GM12878 (cell line): ENCODE measurements around the gene COL28A1. TPM values are rescaled to one million over a fixed set of nuclear protein-coding genes. Genes with fewer than 3 reads are reported as not detected.

Source experiments
- ATAC-seq: fragments of 200-7000 bp; cut with Tn5 transposase; 3 replicates; pipeline ENCODE4 v1.9.1; 2020; ENCODE audit warnings: mild to moderate bottlenecking, moderate library complexity
- BruUV-seq: library from RNA; stranded (reverse); fragments of 400-500 nt; replicated peaks from 2 replicates; lab custom pipeline; 2021; lab: Mats Ljungman, UMichigan
- CTCF ChIA-PET: fragments of 300-600 bp; sonication (Branson Sonifier 250); formaldehyde crosslinking; extraction: SDS; loops from one replicate; lab custom pipeline; 2021; ENCODE audit warnings: inconsistent platforms; lab: Yijun Ruan, JAX
- POLR2A ChIA-PET: fragments of 350-600 bp; formaldehyde crosslinking; extraction: SDS; loops from one replicate; lab custom pipeline; 2021; ENCODE audit warnings: inconsistent platforms; lab: Charles Lee
- RAD21 ChIA-PET: fragments of 300-600 bp; sonication (Branson Sonifier 250); formaldehyde crosslinking; loops from one replicate; lab custom pipeline; 2023; ENCODE audit warnings: antibody characterized with exemption; ENCODE audit not compliant: unreplicated experiment; lab: Charles Lee
- SMC1A ChIA-PET: fragments of 300-600 bp; sonication (Branson Sonifier 250); formaldehyde crosslinking; loops from one replicate; lab custom pipeline; 2023; ENCODE audit not compliant: unreplicated experiment, uncharacterized antibody; lab: Charles Lee
- DNase-seq: peaks from one replicate; pipeline ENCODE4 v3.0.0-alpha.2; 2011; ENCODE audit warnings: low read depth, low spot score
- FAIRE-seq: peaks from 3 replicates; lab custom pipeline; 2011; peaks lifted over from hg19 to GRCh38; lab: Jason Lieb, UNC
- H2AFZ ChIP-seq: 2 replicates; pipeline ENCODE4 v1.6.0; 2011; ENCODE audit warnings: low read depth, low read length, control low read depth; ENCODE audit not compliant: control insufficient read depth
- H3K27ac ChIP-seq: 2 replicates; pipeline ENCODE4 v1.5.1; 2011; ENCODE audit warnings: control low read depth; ENCODE audit not compliant: control insufficient read depth, insufficient read depth
- H3K27me3 ChIP-seq, 2 experiments: replicated peaks in 1 of 2; 2 replicates each; pipeline versions ENCODE4 v1.6.0 to v1.6.1; 2011; ENCODE audit warnings: low read length in 1 of 2; ENCODE audit not compliant: control insufficient read depth in 2 of 2, insufficient read depth in 2 of 2
- H3K36me3 ChIP-seq, 2 experiments: 2 replicates each; pipeline ENCODE4 v1.5.1; 2011; ENCODE audit warnings: low read length in 1 of 2; ENCODE audit not compliant: control insufficient read depth in 2 of 2, insufficient read depth in 2 of 2
- H3K4me1 ChIP-seq: 2 replicates; pipeline ENCODE4 v1.6.1; 2011; ENCODE audit warnings: mild to moderate bottlenecking, low read length, moderate library complexity, mixed read lengths; ENCODE audit not compliant: control insufficient read depth, insufficient read depth
- H3K4me2 ChIP-seq: 2 replicates; pipeline ENCODE4 v1.6.0; 2011; ENCODE audit warnings: control low read depth; ENCODE audit not compliant: control insufficient read depth, insufficient read depth
- H3K4me3 ChIP-seq: fragments of 200-600 bp; sonication (generic); 2 replicates; pipeline ENCODE4 v1.5.1; 2016
- H3K79me2 ChIP-seq: 2 replicates; pipeline ENCODE4 v1.6.0; 2011; ENCODE audit warnings: low read length; ENCODE audit not compliant: control insufficient read depth, insufficient read depth
- H3K9ac ChIP-seq: 2 replicates; pipeline ENCODE4 v1.8.0; 2011; ENCODE audit warnings: low read length, control low read depth, mixed read lengths; ENCODE audit not compliant: control insufficient read depth, insufficient read depth
- H3K9me3 ChIP-seq: replicated peaks from 3 replicates; pipeline ENCODE4 v1.5.1; 2011; ENCODE audit warnings: mild to moderate bottlenecking, low read length; ENCODE audit not compliant: control insufficient read depth, insufficient read depth
- H4K20me1 ChIP-seq: 2 replicates; pipeline ENCODE4 v1.6.0; 2011; ENCODE audit not compliant: control insufficient read depth, insufficient read depth
- CREM ChIP-seq: IDR thresholded peaks from 2 replicates; pipeline ENCODE4 v1.6.1; 2014; ENCODE audit warnings: antibody characterized with exemption, low read depth
- GATAD2B ChIP-seq: fragments of 450-650 bp; conservative IDR thresholded peaks from 2 replicates; pipeline ENCODE4 v1.6.1; 2017; ENCODE audit warnings: low read depth, mild to moderate bottlenecking, moderate library complexity
- KDM1A ChIP-seq: fragments of 200-600 bp; sonication (generic); IDR thresholded peaks from 2 replicates; pipeline ENCODE4 v1.6.1; 2016; ENCODE audit warnings: borderline replicate concordance
- PAX5 ChIP-seq: IDR thresholded peaks from 2 replicates; pipeline ENCODE4 v1.6.1; 2011; ENCODE audit warnings: low read depth, low read length, borderline replicate concordance
- POLR2AphosphoS2 ChIP-seq: IDR thresholded peaks from 2 replicates; pipeline ENCODE4 v1.6.1; 2011; ENCODE audit warnings: low read depth, mild to moderate bottlenecking, low read length, improper control_type of control experiment, moderate library complexity
- RUNX3 ChIP-seq: IDR thresholded peaks from 2 replicates; pipeline ENCODE4 v1.6.1; 2012; ENCODE audit warnings: low read length, inconsistent platforms
- SREBF2 ChIP-seq: IDR thresholded peaks from 2 replicates; pipeline ENCODE4 v1.6.1; 2012; ENCODE audit warnings: mild to moderate bottlenecking, low read length
- TCF7 ChIP-seq: IDR thresholded peaks from 2 replicates; pipeline ENCODE4 v1.6.1; 2014; ENCODE audit warnings: antibody characterized with exemption, borderline replicate concordance
- USF1 ChIP-seq: IDR thresholded peaks from 2 replicates; pipeline ENCODE4 v1.6.1; 2011; ENCODE audit warnings: borderline replicate concordance, low read depth, mild to moderate bottlenecking, moderate library complexity, mixed read lengths, low read length; ENCODE audit not compliant: insufficient read depth; ENCODE audit errors: extremely low read length
- WGBS: methylation state at CpG from one replicate; pipeline ENCODE4 v1.1.6; 2016; ENCODE audit warnings: low lambda C conversion rate; ENCODE audit not compliant: insufficient replicate concordance, insufficient coverage; ENCODE audit errors: missing lambda C conversion rate; 5-methylcytosine and 5-hydroxymethylcytosine counted together
- in situ Hi-C: fragments of 300-500 bp; cut with MboI; formaldehyde crosslinking; loops from 9 replicates; pipeline ENCODE4 v1.14.3; 2018; ENCODE audit warnings: mixed read lengths
- intact Hi-C: fragments of 100-400 bp; cut with micrococcal nuclease; formaldehyde crosslinking; loops from one replicate; pipeline ENCODE4 v1.14.2; 2022; ENCODE audit not compliant: unreplicated experiment
- polyA plus RNA-seq, 11 experiments: library from polyadenylated mRNA; depleted of rRNA in 4 of 11; unstranded in 6 of 11; stranded (reverse) in 5 of 11; fragments of >200 nt; fragmentation: Nextera tagmentation in 4 of 11; fragmentation: Illumina TruSeq in 1 of 11; extraction: Ambion mirVana in 4 of 11; extraction: Trizol in 1 of 11; gene quantifications; 1 replicate in 1 of 11; 2 replicates in 10 of 11; pipeline versions ENCODE4 v1.2.1 to v1.2.3, GENCODE V29; 2011 to 2016; ENCODE audit warnings: inconsistent platforms in 2 of 11, missing spikeins in 2 of 11, low read depth in 1 of 11
- total RNA-seq, 4 experiments: library from RNA; depleted of rRNA in 3 of 4; stranded (reverse); fragments of >200 nt in 3 of 4; fragmentation: Illumina TruSeq in 1 of 4; extraction: Trizol in 1 of 4; gene quantifications; 2 replicates each; pipeline versions ENCODE4 v1.2.1 to v1.2.3, GENCODE V29; 2013 to 2021

Gene COL28A1
- total and polyA plus RNA-seq, 10 of the 15 experiments (the other 5 are each of a cell fraction or from before 2014, with no cell fraction given): 0.05 to 0.22 TPM; not detected in 8

DNA sequence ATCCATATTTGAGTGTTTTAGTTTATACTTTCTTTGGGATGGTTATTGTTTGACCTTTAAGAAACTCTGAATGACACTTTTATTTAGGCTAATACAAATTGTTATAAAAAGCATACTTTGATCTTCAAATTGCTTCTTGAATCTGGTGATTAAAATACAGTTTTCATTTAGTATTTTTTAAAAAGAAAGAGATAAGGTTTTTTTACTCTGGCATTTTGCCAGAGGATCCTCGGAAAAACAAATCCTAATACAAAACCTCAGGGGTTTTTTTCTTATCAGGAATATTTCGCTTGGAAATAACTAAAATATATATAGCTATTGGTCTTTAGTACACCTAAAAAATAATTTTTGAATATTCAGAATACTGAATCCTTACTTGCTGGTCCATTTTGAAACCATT is 48.1 kb upstream of the COL28A1 start (continued):
- no peak for TF ChIP-seq USF1
- TF ChIP-seq GATAD2B: no peak
- no peak for TF ChIP-seq RUNX3

DNA sequence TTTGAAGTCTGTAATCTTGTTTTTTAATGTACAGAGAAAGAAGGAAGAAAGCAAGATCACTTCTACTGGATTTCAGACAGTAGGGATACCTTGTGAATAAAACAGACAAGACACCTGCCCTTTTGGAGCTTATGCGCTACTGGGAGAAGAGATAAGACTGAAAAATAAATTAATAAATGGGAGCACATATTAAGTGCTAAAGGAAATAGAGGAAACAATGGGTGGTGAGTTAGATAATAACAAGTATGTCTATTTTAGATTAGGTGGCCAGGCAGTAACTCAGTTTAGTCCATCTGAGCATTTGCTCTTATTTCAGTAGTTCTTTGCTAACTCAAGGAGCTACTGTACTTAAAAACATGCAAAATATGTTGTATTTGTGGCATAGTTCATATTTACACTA is 46.9 kb upstream of the COL28A1 start:
- BruUV-seq: no TSS peak
- Histone ChIP-seq H3K36me3 (peaks cover 0 to 18% of the 10 kb centered on the region in 2 experiments; a peak in 2 of 4 replicates), H3K4me2 (no peak overlapping the region), H3K27me3 (no peaks in the 10 kb centered on the region), H3K79me2 (peaks cover 23% of the 10 kb centered on the region), H3K27ac (no peak overlapping the region), H3K4me3 (no peak overlapping the region), H3K9ac (no peak overlapping the region), H2AFZ (no peak overlapping the region), H3K9me3 (no peaks in the 10 kb centered on the region; the same call in 2 of the 3 replicates), H3K4me1 (peaks cover 3% of the 10 kb centered on the region), H4K20me1 (0 out of 2 replicates have a peak, but pooled peaks cover 4% of the 10 kb centered on the region)
- TF ChIP-seq CREM (no peak), SREBF2 (no peak), KDM1A (no peak), PAX5 (no peak), TCF7 (no peak), POLR2AphosphoS2 (no peak)
- CTCF ChIA-PET: interaction anchor here (1.4 kb wide), 1 partner anchor 12 kb away, joined by 3 read pairs; no protein-coding TSS in a partner anchor
- SMC1A ChIA-PET: interaction anchor here (1.0 to 1.3 kb wide), 3 partner anchors 12 to 435 kb away, joined by 3 to 4 read pairs (median 3); partner anchors contain the start of gene UMAD1
- no peak for FAIRE-seq
- DNase-seq: no peak
- POLR2A ChIA-PET: no interaction called here
- RAD21 ChIA-PET: no interaction called here
- intact Hi-C loops: no loop called here
- no peak for ATAC-seq
- WGBS: 100% methylated on average over 1 of the region's 1 CpG
- in situ Hi-C loops: loop anchor here (25.0 kb wide), 1 partner anchor 630 kb away; no protein-coding TSS in a partner anchor
